Suprapubic skin (tissue), 4 donors: Measurements from ENCODE around the gene BBS10. TPM values are rescaled to one million over a fixed set of nuclear protein-coding genes. Genes with fewer than 3 reads are reported as not detected.
"Not testable (repeated sequence)": the region's sequence is repeated elsewhere in the genome, so short reads cannot be mapped to it uniquely, and the experiment has no call there.

Source experiments
- DNase-seq, 2 donors: peaks; one replicate each; pipeline ENCODE4 v3.0.0-alpha.2; 2019; ENCODE audit warnings: low spot score in 2 of 2
- H3K27ac ChIP-seq: fragments of 200-600 bp; sonication (generic); one replicate; pipeline ENCODE4 v1.5.1; 2019
- H3K27me3 ChIP-seq: fragments of 200-600 bp; sonication (generic); one replicate; pipeline ENCODE4 v1.5.1; 2019
- H3K36me3 ChIP-seq: fragments of 200-600 bp; sonication (generic); one replicate; pipeline ENCODE4 v1.5.1; 2019
- H3K4me1 ChIP-seq: fragments of 200-600 bp; sonication (generic); one replicate; pipeline ENCODE4 v1.5.1; 2019
- H3K4me3 ChIP-seq: fragments of 200-600 bp; sonication (generic); one replicate; pipeline ENCODE4 v1.5.1; 2019; ENCODE audit warnings: mild to moderate bottlenecking
- H3K9me3 ChIP-seq: fragments of 200-600 bp; sonication (generic); one replicate; pipeline ENCODE4 v1.5.1; 2019
- CTCF ChIP-seq, 2 donors: fragments of 200-600 bp in 1 of 2; fragments of 450-650 bp in 1 of 2; sonication (generic) in 1 of 2; IDR thresholded peaks; one replicate each; pipeline ENCODE4 v1.5.1; 2016 to 2019; ENCODE audit warnings: antibody characterized with exemption in 2 of 2, mild to moderate bottlenecking in 1 of 2, moderate library complexity in 1 of 2
- EP300 ChIP-seq: sonication (generic); formaldehyde crosslinking; IDR thresholded peaks from one replicate; pipeline ENCODE4 v1.6.1; 2017; ENCODE audit warnings: antibody characterized with exemption
- POLR2A ChIP-seq, 2 donors: fragments of 450-650 bp; IDR thresholded peaks; one replicate each; pipeline ENCODE4 v1.6.1; 2017; ENCODE audit warnings: antibody characterized with exemption in 2 of 2, mild to moderate bottlenecking in 2 of 2, moderate library complexity in 2 of 2
- POLR2AphosphoS5 ChIP-seq, 3 donors: sonication (generic); formaldehyde crosslinking; IDR thresholded peaks; one replicate each; pipeline ENCODE4 v1.6.1; 2017; ENCODE audit warnings: antibody characterized with exemption in 3 of 3
- WGBS: methylation state at CpG from one replicate; pipeline ENCODE4 v1.1.5; 2018; 5-methylcytosine and 5-hydroxymethylcytosine counted together
- total RNA-seq, 4 donors: library from RNA; depleted of rRNA; stranded (reverse); fragments of >200 nt; gene quantifications; one replicate each; pipeline ENCODE4 v1.1.0, GENCODE V29; 2016

The BBS10 gene
- total RNA-seq, 4 donors from 2014 or later = 7.6 to 11.7 (median 9.6) TPM

GRCh38 chr12:76329159-76329558, 19.1 kb downstream of the BBS10 start:
- H3K36me3 ChIP-seq = no peaks in the 10 kb centered on the region
- H3K9me3 ChIP-seq = no peaks in the 10 kb centered on the region
- H3K27ac ChIP-seq = no peak overlapping the region
- TF ChIP-seq POLR2A (IDR thresholded peaks at IDR 0.05) = no peak
- no peak for TF ChIP-seq EP300
- TF ChIP-seq CTCF (IDR thresholded peaks at IDR 0.05) = no peak
- 66% methylated on average over 2 of the region's 2 CpGs for WGBS
- no peaks in the 10 kb centered on the region for H3K4me1 ChIP-seq
- H3K4me3 ChIP-seq = no peak overlapping the region
- no peaks in the 10 kb centered on the region for H3K27me3 ChIP-seq
- no peak for DNase-seq

GRCh38 chr12:76319595-76320319, 28.5 kb downstream of the BBS10 start:
- not testable (repeated sequence) for H3K27ac ChIP-seq, H3K4me1 ChIP-seq, DNase-seq, H3K36me3 ChIP-seq, H3K9me3 ChIP-seq, H3K27me3 ChIP-seq
- 68% methylated on average over 29 of the region's 32 CpGs for WGBS
- H3K4me3 ChIP-seq = peak overlapping the region; percentile 18

GRCh38 chr12:76318773-76319594, 29.2 kb downstream of the BBS10 start:
- Histone ChIP-seq H3K27me3 (no peaks in the 10 kb centered on the region), H3K4me1 (no peaks in the 10 kb centered on the region), H3K4me3 (peak overlapping the region; percentile 18), H3K9me3 (no peaks in the 10 kb centered on the region), H3K36me3 (no peaks in the 10 kb centered on the region), H3K27ac (no peak overlapping the region)
- 92% methylated on average over 1 of the region's 1 CpG for WGBS
- TF ChIP-seq CTCF (IDR thresholded peaks at IDR 0.05) = no peak
- no peak for TF ChIP-seq POLR2A (IDR thresholded peaks at IDR 0.05)
- no peak for TF ChIP-seq EP300
- TF ChIP-seq POLR2AphosphoS5 (IDR thresholded peaks at IDR 0.05) = no peak
- no peak for DNase-seq

- no peaks in the 10 kb centered on the region for H3K9me3 ChIP-seq
- no peak for TF ChIP-seq CTCF (IDR thresholded peaks at IDR 0.05)
- no peak for TF ChIP-seq POLR2AphosphoS5 (IDR thresholded peaks at IDR 0.05)
- TF ChIP-seq EP300 = no peak
- TF ChIP-seq POLR2A (IDR thresholded peaks at IDR 0.05) = no peak
- no peak overlapping the region for H3K4me3 ChIP-seq
- no peaks in the 10 kb centered on the region for H3K27me3 ChIP-seq
- H3K4me1 ChIP-seq = no peaks in the 10 kb centered on the region
- WGBS = 73% methylated on average over 1 of the region's 1 CpG
- no peak for DNase-seq
- H3K36me3 ChIP-seq = no peaks in the 10 kb centered on the region
- H3K27ac ChIP-seq = no peak overlapping the region
These were observed 30.2 kb downstream of the BBS10 start for GRCh38 chr12:76317976-76318375.

- Histone ChIP-seq H3K36me3 (no peaks in the 10 kb centered on the region), H3K4me1 (no peaks in the 10 kb centered on the region)
- 89% methylated on average over 7 of the region's 7 CpGs for WGBS
These were observed 31.7 kb downstream of the BBS10 start for GRCh38 chr12:76316468-76316867.

More at GRCh38 chr12:76316468-76316867, 31.7 kb downstream of the BBS10 start:
- H3K9me3 ChIP-seq = no peaks in the 10 kb centered on the region
- DNase-seq = no peak
- TF ChIP-seq CTCF (IDR thresholded peaks at IDR 0.05) = no peak
- no peak for TF ChIP-seq EP300
- no peak for TF ChIP-seq POLR2AphosphoS5 (IDR thresholded peaks at IDR 0.05)
- TF ChIP-seq POLR2A (IDR thresholded peaks at IDR 0.05) = no peak
- no peaks in the 10 kb centered on the region for H3K27me3 ChIP-seq
- H3K27ac ChIP-seq = no peak overlapping the region
- H3K4me3 ChIP-seq = no peak overlapping the region
